NT2/D1 (cell line): Measurements from ENCODE around the gene GPR82.
"Not testable (repeated sequence)": the region's sequence is repeated elsewhere in the genome, so short reads cannot be mapped to it uniquely, and the experiment has no call there.

Source experiments
- DNase-seq: peaks from one replicate; pipeline ENCODE4 v3.0.0-alpha.2; 2011; ENCODE audit warnings: low read depth, low spot score
- H3K27me3 ChIP-seq: 2 replicates; pipeline ENCODE4 v1.6.0; 2011; ENCODE audit warnings: mild to moderate bottlenecking; ENCODE audit not compliant: insufficient read length, insufficient read depth
- H3K36me3 ChIP-seq: 2 replicates; pipeline ENCODE4 v1.6.1; 2011; ENCODE audit warnings: mild to moderate bottlenecking, low read length, mixed read lengths; ENCODE audit not compliant: insufficient read depth, insufficient read length
- H3K4me1 ChIP-seq: 2 replicates; pipeline ENCODE4 v1.5.1; 2011; ENCODE audit not compliant: insufficient read depth, insufficient read length
- H3K4me3 ChIP-seq: 2 replicates; pipeline ENCODE4 v1.5.1; 2011; ENCODE audit warnings: low read depth; ENCODE audit not compliant: insufficient read length
- H3K9ac ChIP-seq: 2 replicates; pipeline ENCODE4 v1.6.0; 2011; ENCODE audit warnings: low read depth; ENCODE audit not compliant: insufficient read length
- H3K9me3 ChIP-seq: 2 replicates; pipeline ENCODE4 v1.5.1; 2011; ENCODE audit warnings: mild to moderate bottlenecking, low read length; ENCODE audit not compliant: insufficient read depth
- SUZ12 ChIP-seq: IDR thresholded peaks from 2 replicates; pipeline ENCODE4 v1.6.1; 2011; ENCODE audit not compliant: insufficient read length, insufficient read depth; ENCODE audit errors: extremely low read depth
- YY1 ChIP-seq: IDR thresholded peaks from 2 replicates; pipeline ENCODE4 v1.6.1; 2011; ENCODE audit not compliant: insufficient read length, insufficient read depth
- ZNF274 ChIP-seq: IDR thresholded peaks from 2 replicates; pipeline ENCODE4 v1.6.1; 2011; ENCODE audit warnings: mild to moderate bottlenecking, low read depth, low read length

Gene GPR82

GRCh38 chrX:41718481-41719235 lies 5.3 kb upstream of the GPR82 start:
- Histone ChIP-seq H3K36me3 (no peaks in the 10 kb centered on the region), H3K9ac (no peak overlapping the region), H3K27me3 (no peaks in the 10 kb centered on the region), H3K4me3 (no peak overlapping the region), H3K4me1 (no peaks in the 10 kb centered on the region), H3K9me3 (peaks cover 69% of the 10 kb centered on the region)
- TF ChIP-seq SUZ12 (no peak), YY1 (no peak), ZNF274 (no peak)
- DNase-seq = peak; percentile 56

GRCh38 chrX:41719610-41720009 lies 4.4 kb upstream of the GPR82 start:
- H3K27me3 ChIP-seq, H3K4me1 ChIP-seq, H3K9ac ChIP-seq, H3K4me3 ChIP-seq, H3K36me3 ChIP-seq, DNase-seq: not testable (repeated sequence)
- peaks cover 69% of the 10 kb centered on the region for H3K9me3 ChIP-seq

GRCh38 chrX:41720125-41720779 lies 3.7 kb upstream of the GPR82 start:
- H3K9ac ChIP-seq = no peak overlapping the region
- no peak for DNase-seq
- H3K4me3 ChIP-seq = no peak overlapping the region
- no peaks in the 10 kb centered on the region for H3K36me3 ChIP-seq
- peaks cover 69% of the 10 kb centered on the region for H3K9me3 ChIP-seq
- H3K27me3 ChIP-seq = no peaks in the 10 kb centered on the region
- H3K4me1 ChIP-seq = no peaks in the 10 kb centered on the region
- TF ChIP-seq SUZ12 (no peak), YY1 (no peak), ZNF274 (no peak)

GRCh38 chrX:41721590-41721989 lies 2.4 kb upstream of the GPR82 start:
- H3K36me3 ChIP-seq = no peaks in the 10 kb centered on the region
- H3K27me3 ChIP-seq = no peaks in the 10 kb centered on the region
- TF ChIP-seq YY1 (no peak), SUZ12 (no peak), ZNF274 (no peak)
- H3K9ac ChIP-seq = no peak overlapping the region
- H3K4me3 ChIP-seq = no peak overlapping the region
- H3K9me3 ChIP-seq = peaks cover 60% of the 10 kb centered on the region
- DNase-seq = no peak
- H3K4me1 ChIP-seq = no peaks in the 10 kb centered on the region

GRCh38 chrX:41722214-41722613 lies 1.8 kb upstream of the GPR82 start:
- Histone ChIP-seq H3K27me3 (no peaks in the 10 kb centered on the region), H3K9me3 (peaks cover 54% of the 10 kb centered on the region), H3K36me3 (no peaks in the 10 kb centered on the region), H3K4me1 (no peaks in the 10 kb centered on the region), H3K9ac (no peak overlapping the region), H3K4me3 (no peak overlapping the region)
- no peak for DNase-seq
- no peak for TF ChIP-seq ZNF274
- TF ChIP-seq SUZ12 = no peak
- no peak for TF ChIP-seq YY1

DNA sequence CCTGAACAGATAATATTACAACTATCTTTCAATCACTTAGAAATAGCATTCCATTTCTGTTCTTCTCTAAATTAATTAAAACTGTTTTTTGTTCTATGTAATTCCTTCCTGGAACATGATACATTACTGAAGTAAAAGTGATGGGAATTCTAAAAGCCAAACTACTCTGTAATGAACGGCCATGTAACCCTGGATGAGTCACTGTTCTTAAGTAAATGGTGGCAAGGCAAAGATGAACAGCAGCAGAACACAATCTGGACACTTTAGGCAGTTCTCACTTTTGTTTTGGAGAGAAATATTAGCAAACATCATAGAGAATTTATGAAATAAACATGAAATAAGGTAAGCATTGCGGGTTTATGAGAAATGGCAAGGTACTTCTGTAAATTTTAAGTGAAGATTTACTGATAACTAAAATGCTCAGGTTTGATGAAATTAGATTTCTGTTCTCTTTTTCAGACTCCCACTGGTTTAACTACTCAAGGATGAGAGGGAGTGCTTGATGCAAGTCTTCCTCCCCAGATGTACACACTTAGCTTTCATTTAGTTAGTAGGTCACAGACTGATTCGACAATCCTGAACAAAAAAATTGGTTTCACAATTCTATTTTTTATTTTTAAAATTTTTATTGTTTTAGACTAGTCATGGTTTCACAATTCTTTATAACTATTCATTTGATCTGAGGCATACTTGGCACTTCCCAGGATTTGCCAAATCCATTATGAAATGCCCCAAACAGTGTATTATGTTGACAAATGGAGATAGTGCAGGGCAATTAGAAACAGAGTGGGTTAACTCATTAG lies 964 bp upstream of the GPR82 start:
- Histone ChIP-seq H3K4me1 (no peaks in the 10 kb centered on the region), H3K36me3 (no peaks in the 10 kb centered on the region), H3K9ac (no peak overlapping the region), H3K27me3 (no peaks in the 10 kb centered on the region), H3K4me3 (no peak overlapping the region), H3K9me3 (peaks cover 46% of the 10 kb centered on the region)
- TF ChIP-seq ZNF274 (no peak), SUZ12 (no peak), YY1 (no peak)
- no peak for DNase-seq

- no peak overlapping the region for H3K9ac ChIP-seq
- no peaks in the 10 kb centered on the region for H3K9me3 ChIP-seq
- H3K36me3 ChIP-seq = no peaks in the 10 kb centered on the region
- H3K4me1 ChIP-seq = no peaks in the 10 kb centered on the region
- no peak overlapping the region for H3K4me3 ChIP-seq
- no peaks in the 10 kb centered on the region for H3K27me3 ChIP-seq
- TF ChIP-seq SUZ12 = no peak
- TF ChIP-seq ZNF274 = no peak
- no peak for TF ChIP-seq YY1
- DNase-seq = no peak
Measured at GRCh38 chrX:41728125-41728524, 4.1 kb downstream of the GPR82 start.
